Ovary (tissue), 9 donors: ENCODE results near the gene C6. TPM values are rescaled to one million over a fixed set of nuclear protein-coding genes. Genes with fewer than 3 reads are reported as not detected.
A peak's percentile ranks its signal among the peaks of the same experiment; 100 is the strongest.

ENCODE experiments used
- DNase-seq, 5 donors: peaks; one replicate each; pipeline ENCODE4 v3.0.0-alpha.2; 2019 to 2020
- H3K27ac ChIP-seq, 2 donors: fragments of 200-600 bp; one replicate each; pipeline versions ENCODE4 v1.5.1 to v1.8.0; 2019 to 2022
- H3K27me3 ChIP-seq: fragments of 200-600 bp; one replicate; pipeline ENCODE4 v1.8.0; 2022
- H3K36me3 ChIP-seq: fragments of 200-600 bp; sonication (generic); one replicate; pipeline ENCODE4 v1.5.1; 2019
- H3K4me1 ChIP-seq: one replicate; pipeline ENCODE4 v1.8.1; 2013; ENCODE audit warnings: mild to moderate bottlenecking, moderate library complexity; ENCODE audit not compliant: insufficient read depth
- H3K4me3 ChIP-seq: fragments of 200-600 bp; sonication (generic); one replicate; pipeline ENCODE4 v1.5.1; 2017
- H3K9me3 ChIP-seq, 2 donors: fragments of 200-600 bp in 1 of 2; sonication (generic) in 1 of 2; one replicate each; pipeline versions ENCODE4 v1.5.1 to v1.8.1; 2013 to 2019; ENCODE audit warnings: mild to moderate bottlenecking in 1 of 2, moderate library complexity in 1 of 2
- CTCF ChIP-seq, 3 donors: fragments of 450-650 bp in 2 of 3; fragments of 200-600 bp in 1 of 3; IDR thresholded peaks; one replicate each; pipeline versions ENCODE4 v1.5.1 to v1.8.0; 2016 to 2022; ENCODE audit warnings: antibody characterized with exemption in 3 of 3, mild to moderate bottlenecking in 1 of 3
- EP300 ChIP-seq: sonication (generic); formaldehyde crosslinking; IDR thresholded peaks from one replicate; pipeline ENCODE4 v1.6.1; 2017; ENCODE audit warnings: antibody characterized with exemption
- POLR2A ChIP-seq: fragments of 450-650 bp; IDR thresholded peaks from one replicate; pipeline ENCODE4 v1.6.1; 2017; ENCODE audit warnings: antibody characterized with exemption, mild to moderate bottlenecking, moderate library complexity
- WGBS, 3 donors: extraction: QIAGEN DNeasy Blood & Tissue Kit in 1 of 3; methylation state at CpG; one replicate each; pipeline versions ENCODE4 v1.1.5 to v1.1.7; 2013 to 2017; 5-methylcytosine and 5-hydroxymethylcytosine counted together
- intact Hi-C, 4 donors: fragments of 100-400 bp; cut with DNase I; formaldehyde crosslinking; loops; one replicate each; pipeline versions ENCODE4 v1.11.0 to v1.15.1; 2022 to 2023
- polyA plus RNA-seq, 2 donors: library from polyadenylated mRNA; stranded (reverse); fragments of 200-250 nt in 1 of 2; fragments of 350-450 nt in 1 of 2; fragmentation: Illumina TruSeq in 1 of 2; extraction: RNeasy Lipid Tissue Mini Kit (QIAGEN cat#74804) in 1 of 2; gene quantifications; one replicate each; pipeline ENCODE4 v1.2.3, GENCODE V29; 2013 to 2014
- total RNA-seq, 7 donors: library from RNA; depleted of rRNA in 2 of 7; stranded (reverse); fragments of >200 nt in 2 of 7; fragmentation: NEBNext Ultra II Directional in 3 of 7; extraction: Animal tissue kit (Norgen Biotek cat#: 25700) in 3 of 7; gene quantifications; one replicate each; pipeline versions ENCODE4 v1.1.0 to v1.2.4, GENCODE V29; 2016 to 2023
- donor health status: DM: no; HTN: no; CAD: no; lungs with moderate emphysema.
- donor health status: DM: no; HTN: no; CAD: no.
- donor health status: Bipolar disorder and iron deficiency.
- donor health status: DM: yes; HTN: yes; CAD: no.
- donor health status: DM: no; HTN: no; CAD: no.
- donor health status: DM: yes; HTN: yes; CAD: no.

The C6 gene
- total and polyA plus RNA-seq, 9 donors: 1.6 to 61.9 (median 7.4) TPM

GRCh38 chr5:41156739-41157138 is 56.6 kb downstream of the C6 start:
- intact Hi-C loops: no loop called here
- H3K4me3 ChIP-seq: no peak overlapping the region
- TF ChIP-seq POLR2A: no peak
- TF ChIP-seq EP300: no peak
- no peak for TF ChIP-seq CTCF (IDR thresholded peaks at IDR 0.05)
- H3K9me3 ChIP-seq: no peaks in the 10 kb centered on the region
- H3K27ac ChIP-seq: no peak overlapping the region
- no peak for DNase-seq
- H3K36me3 ChIP-seq: no peaks in the 10 kb centered on the region
- no peaks in the 10 kb centered on the region for H3K27me3 ChIP-seq
- H3K4me1 ChIP-seq: no peaks in the 10 kb centered on the region

- intact Hi-C loops: no loop called here
- H3K4me3 ChIP-seq: no peak overlapping the region
- H3K9me3 ChIP-seq: no peaks in the 10 kb centered on the region
- no peaks in the 10 kb centered on the region for H3K27me3 ChIP-seq
- no peak for DNase-seq
- TF ChIP-seq EP300 (no peak), CTCF (IDR thresholded peaks at IDR 0.05) (no peak), POLR2A (no peak)
- WGBS, 3 donors: 93 to 94% (median 94%) methylated on average over 3 of the region's 3 CpGs
- H3K27ac ChIP-seq: no peak overlapping the region
- H3K4me1 ChIP-seq: peaks cover 2% of the 10 kb centered on the region
- no peaks in the 10 kb centered on the region for H3K36me3 ChIP-seq
Observed at GRCh38 chr5:41154491-41154890, 58.8 kb downstream of the C6 start.

- H3K4me3 ChIP-seq: no peak overlapping the region
- no peaks in the 10 kb centered on the region for H3K36me3 ChIP-seq
- WGBS, 3 donors: 21 to 31% (median 31%) methylated on average over 4 of the region's 4 CpGs
- DNase-seq: peak in 3 of 5 donors; percentile 21 to 39 (median 21)
- H3K27me3 ChIP-seq: no peaks in the 10 kb centered on the region
- H3K9me3 ChIP-seq: no peaks in the 10 kb centered on the region
- peaks cover 8% of the 10 kb centered on the region for H3K4me1 ChIP-seq
- no peak for TF ChIP-seq EP300
- TF ChIP-seq CTCF (IDR thresholded peaks at IDR 0.05): no peak
- no peak overlapping the region for H3K27ac ChIP-seq
- intact Hi-C loops: no loop called here
Observed at GRCh38 chr5:41151564-41151963, 61.8 kb downstream of the C6 start.

GRCh38 chr5:41148448-41148847 is 64.9 kb downstream of the C6 start:
- peak; percentile 26 to 59 (median 27) for DNase-seq
- Histone ChIP-seq H3K4me3 (no peak overlapping the region), H3K27ac (no peak overlapping the region), H3K4me1 (peaks cover 8% of the 10 kb centered on the region), H3K9me3 (no peaks in the 10 kb centered on the region), H3K27me3 (no peaks in the 10 kb centered on the region), H3K36me3 (no peaks in the 10 kb centered on the region)
- TF ChIP-seq CTCF (IDR thresholded peaks at IDR 0.05): no peak
- intact Hi-C loops: no loop called here
- WGBS, 3 donors: 75 to 83% (median 82%) methylated on average over 1 of the region's 1 CpG

- Histone ChIP-seq H3K4me1 (peaks cover 6% of the 10 kb centered on the region), H3K27ac (no peak overlapping the region), H3K36me3 (no peaks in the 10 kb centered on the region), H3K9me3 (no peaks in the 10 kb centered on the region), H3K27me3 (no peaks in the 10 kb centered on the region), H3K4me3 (no peak overlapping the region)
- no peak for DNase-seq
- intact Hi-C loops: no loop called here
- TF ChIP-seq POLR2A (no peak), CTCF (IDR thresholded peaks at IDR 0.05) (no peak), EP300 (no peak)
- WGBS, 3 donors: 85 to 98% (median 97%) methylated on average over 5 of the region's 5 CpGs
Observed at GRCh38 chr5:41145306-41145705, 68.0 kb downstream of the C6 start.
